ENCODE measurements around the gene SCML1.

- TF ChIP-seq POLR2A (IDR thresholded peaks at IDR 0.05) (no peak), EP300 (IDR thresholded peaks at IDR 0.05) (no peak)
Measured at GRCh38 chrX:17687648-17688047, 49.6 kb upstream of the SCML1 start.
